OCI-LY3 (cell line): ENCODE results near the gene NGB.

Experiments used
- CTCF ChIP-seq: fragments of 200-600, 300-600 bp; sonication (generic); IDR thresholded peaks from 2 replicates; pipeline ENCODE4 v1.5.1; 2014; ENCODE audit warnings: antibody characterized with exemption, low read length, low read depth
- EZH2phosphoT487 ChIP-seq: fragments of 200-600 bp; shearing (Covaris generic); IDR thresholded peaks from 2 replicates; pipeline ENCODE4 v1.6.1; 2018; ENCODE audit warnings: antibody characterized with exemption, mixed run types, low read depth

GRCh38 chr14:77249286-77249685, 21.7 kb downstream of the NGB start:
- TF ChIP-seq CTCF (no peak), EZH2phosphoT487 (no peak)
